ENCODE results near the gene CDC23.
"Not testable (repeated sequence)": the region's sequence is repeated elsewhere in the genome, so short reads cannot be mapped to it uniquely, and the experiment has no call there.

Gene CDC23

GRCh38 chr5:138213161-138214029, at the start of gene CDC23:
Gene CDC23, minus strand, starts transcription at chr5:138213323. Its CDS starts 11 bp downstream, at chr5:138213312.
- DNase-seq (ENCODE audit: low read depth, low spot score): peak; percentile 99

GRCh38 chr5:138258704-138259292, 45.7 kb upstream of the CDC23 start:
- no peak for DNase-seq (ENCODE audit: low read depth, low spot score)

- DNase-seq (ENCODE audit: low read depth, low spot score): no peak
Measured at GRCh38 chr5:138257583-138257982, 44.5 kb upstream of the CDC23 start.

- no peak for DNase-seq (ENCODE audit: low read depth, low spot score)
Measured at GRCh38 chr5:138252944-138253343, 39.8 kb upstream of the CDC23 start.

- not testable (repeated sequence) for DNase-seq (ENCODE audit: low read depth, low spot score)
Measured at GRCh38 chr5:138247800-138248199, 34.7 kb upstream of the CDC23 start.

- no peak for DNase-seq (ENCODE audit: low read depth, low spot score)
Measured at GRCh38 chr5:138246822-138247221, 33.7 kb upstream of the CDC23 start.

GRCh38 chr5:138246334-138246733, 33.2 kb upstream of the CDC23 start:
- no peak for DNase-seq (ENCODE audit: low read depth, low spot score)

- DNase-seq (ENCODE audit: low read depth, low spot score): peak; percentile 84
Measured at GRCh38 chr5:138245717-138246116, 32.6 kb upstream of the CDC23 start.

- peak; percentile 46 for DNase-seq (ENCODE audit: low read depth, low spot score)
Measured at GRCh38 chr5:138243794-138244193, 30.7 kb upstream of the CDC23 start.

GRCh38 chr5:138241688-138242571, 28.8 kb upstream of the CDC23 start:
- peak; percentile 77 for DNase-seq (ENCODE audit: low read depth, low spot score)

- no peak for DNase-seq (ENCODE audit: low read depth, low spot score)
Measured at GRCh38 chr5:138240650-138241385, 27.7 kb upstream of the CDC23 start.

GRCh38 chr5:138238034-138238433, 24.9 kb upstream of the CDC23 start:
- DNase-seq (ENCODE audit: low read depth, low spot score): no peak

- DNase-seq (ENCODE audit: low read depth, low spot score): no peak
Measured at GRCh38 chr5:138234651-138235050, 21.5 kb upstream of the CDC23 start.

GRCh38 chr5:138233280-138233679, 20.2 kb upstream of the CDC23 start:
- DNase-seq (ENCODE audit: low read depth, low spot score): no peak

GRCh38 chr5:138230981-138231589, 18.0 kb upstream of the CDC23 start:
- DNase-seq (ENCODE audit: low read depth, low spot score): peak; percentile 20

- DNase-seq (ENCODE audit: low read depth, low spot score): peak; percentile 83
Measured at GRCh38 chr5:138230261-138230660, 17.1 kb upstream of the CDC23 start.

- no peak for DNase-seq (ENCODE audit: low read depth, low spot score)
Measured at GRCh38 chr5:138229387-138229786, 16.3 kb upstream of the CDC23 start.

GRCh38 chr5:138226910-138227309, 13.8 kb upstream of the CDC23 start:
- DNase-seq (ENCODE audit: low read depth, low spot score): no peak

- no peak for DNase-seq (ENCODE audit: low read depth, low spot score)
Measured at GRCh38 chr5:138224712-138225111, 11.6 kb upstream of the CDC23 start.

GRCh38 chr5:138223532-138223931, 10.4 kb upstream of the CDC23 start:
- no peak for DNase-seq (ENCODE audit: low read depth, low spot score)

GRCh38 chr5:138216799-138217198, 3.7 kb upstream of the CDC23 start:
- no peak for DNase-seq (ENCODE audit: low read depth, low spot score)
